ENCODE results near the gene H2AZ2.
A peak's percentile ranks its signal among the peaks of the same experiment; 100 is the strongest.

GRCh38 chr7:44885394-44886317, 37.8 kb upstream of the H2AZ2 start, which contains the start of gene PURB:
- TF ChIP-seq POLR2AphosphoS5 (IDR thresholded peaks at IDR 0.05) (peak; percentile 98), POLR2A (IDR thresholded peaks at IDR 0.05) (peak; percentile 95 to 96)
- TF ChIP-seq, protein P1, sequence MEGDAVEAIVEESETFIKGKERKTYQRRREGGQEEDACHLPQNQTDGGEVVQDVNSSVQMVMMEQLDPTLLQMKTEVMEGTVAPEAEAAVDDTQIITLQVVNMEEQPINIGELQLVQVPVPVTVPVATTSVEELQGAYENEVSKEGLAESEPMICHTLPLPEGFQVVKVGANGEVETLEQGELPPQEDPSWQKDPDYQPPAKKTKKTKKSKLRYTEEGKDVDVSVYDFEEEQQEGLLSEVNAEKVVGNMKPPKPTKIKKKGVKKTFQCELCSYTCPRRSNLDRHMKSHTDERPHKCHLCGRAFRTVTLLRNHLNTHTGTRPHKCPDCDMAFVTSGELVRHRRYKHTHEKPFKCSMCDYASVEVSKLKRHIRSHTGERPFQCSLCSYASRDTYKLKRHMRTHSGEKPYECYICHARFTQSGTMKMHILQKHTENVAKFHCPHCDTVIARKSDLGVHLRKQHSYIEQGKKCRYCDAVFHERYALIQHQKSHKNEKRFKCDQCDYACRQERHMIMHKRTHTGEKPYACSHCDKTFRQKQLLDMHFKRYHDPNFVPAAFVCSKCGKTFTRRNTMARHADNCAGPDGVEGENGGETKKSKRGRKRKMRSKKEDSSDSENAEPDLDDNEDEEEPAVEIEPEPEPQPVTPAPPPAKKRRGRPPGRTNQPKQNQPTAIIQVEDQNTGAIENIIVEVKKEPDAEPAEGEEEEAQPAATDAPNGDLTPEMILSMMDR (IDR thresholded peaks at IDR 0.05) = no peak

All from gastroesophageal sphincter (tissue), 3 donors.